ENCODE data around the gene GAMT. TPM values are rescaled to one million over a fixed set of nuclear protein-coding genes. Genes with fewer than 3 reads are reported as not detected.

GAMT gene
- total and polyA plus RNA-seq, 2 of the 13 experiments (the other 11 are each of a cell fraction or from before 2014, with no cell fraction given): 115 to 124 TPM

DNA sequence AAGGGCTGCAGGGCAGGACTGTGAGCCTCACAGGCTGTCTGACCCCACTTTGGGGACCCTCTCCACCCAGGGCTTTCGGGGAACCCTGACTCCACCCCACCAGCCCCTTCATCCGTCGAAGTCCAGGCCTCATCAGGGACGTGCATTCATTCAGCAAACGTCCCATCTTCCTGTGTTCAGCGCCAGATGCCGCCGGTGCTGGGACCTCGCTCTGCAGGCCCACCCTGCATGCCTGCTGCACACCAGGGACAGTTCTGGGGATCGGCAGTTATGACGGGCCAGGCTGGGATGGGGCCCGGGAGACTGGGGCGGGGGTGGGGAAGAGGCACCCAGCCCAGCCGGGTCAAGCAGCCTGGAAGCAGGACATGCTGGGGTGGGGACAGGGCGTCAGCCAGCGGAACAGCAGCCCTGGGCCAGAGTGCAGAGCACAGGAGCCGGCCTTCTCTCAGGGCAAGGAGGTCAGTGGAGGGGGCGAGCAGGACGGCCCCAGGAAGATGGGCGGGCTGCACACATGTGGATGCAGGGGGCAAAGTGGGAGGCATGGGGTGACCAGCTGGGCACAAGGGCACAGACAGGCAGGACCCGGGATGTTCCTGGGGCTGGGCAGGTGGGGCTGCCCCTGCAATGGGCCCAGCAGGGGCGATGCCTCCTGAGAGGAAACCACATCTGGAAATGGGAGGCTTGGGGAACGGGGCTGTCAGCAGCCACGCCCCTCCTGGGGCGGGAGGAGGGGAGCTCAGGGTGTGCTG, 5.1 kb downstream of the GAMT start (continued):
- TF ChIP-seq, protein P1, sequence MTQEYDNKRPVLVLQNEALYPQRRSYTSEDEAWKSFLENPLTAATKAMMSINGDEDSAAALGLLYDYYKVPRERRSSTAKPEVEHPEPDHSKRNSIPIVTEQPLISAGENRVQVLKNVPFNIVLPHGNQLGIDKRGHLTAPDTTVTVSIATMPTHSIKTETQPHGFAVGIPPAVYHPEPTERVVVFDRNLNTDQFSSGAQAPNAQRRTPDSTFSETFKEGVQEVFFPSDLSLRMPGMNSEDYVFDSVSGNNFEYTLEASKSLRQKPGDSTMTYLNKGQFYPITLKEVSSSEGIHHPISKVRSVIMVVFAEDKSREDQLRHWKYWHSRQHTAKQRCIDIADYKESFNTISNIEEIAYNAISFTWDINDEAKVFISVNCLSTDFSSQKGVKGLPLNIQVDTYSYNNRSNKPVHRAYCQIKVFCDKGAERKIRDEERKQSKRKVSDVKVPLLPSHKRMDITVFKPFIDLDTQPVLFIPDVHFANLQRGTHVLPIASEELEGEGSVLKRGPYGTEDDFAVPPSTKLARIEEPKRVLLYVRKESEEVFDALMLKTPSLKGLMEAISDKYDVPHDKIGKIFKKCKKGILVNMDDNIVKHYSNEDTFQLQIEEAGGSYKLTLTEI (CRISPR knock-in tag; conservative IDR thresholded peaks at IDR 0.05): no peak
- TF ChIP-seq MTF1 (CRISPR knock-in tag; IDR thresholded peaks at IDR 0.05) (no peak), MAFF (IDR thresholded peaks at IDR 0.05; ENCODE audit: low read depth, low read length) (no peak), PTBP1 (IDR thresholded peaks at IDR 0.05; ENCODE audit: low read depth, low read length, poor library complexity, severe bottlenecking) (no peak), HNRNPL (IDR thresholded peaks at IDR 0.05; ENCODE audit: low read depth, low read length) (0 out of 2 replicates have a peak, but pooled peaks have one; percentile 22), SNRNP70 (IDR thresholded peaks at IDR 0.05; ENCODE audit: low read depth, low read length) (no peak), TCF7L2 (IDR thresholded peaks at IDR 0.05; ENCODE audit: low read depth, low read length) (no peak), ZNF670 (CRISPR knock-in tag; IDR thresholded peaks at IDR 0.05; ENCODE audit: borderline replicate concordance) (no peak), FOSL1 (CRISPR knock-in tag; IDR thresholded peaks at IDR 0.05; ENCODE audit: borderline replicate concordance) (no peak), KLF15 (CRISPR knock-in tag; IDR thresholded peaks at IDR 0.05; ENCODE audit: borderline replicate concordance) (no peak)
- TF ChIP-seq, protein P2, sequence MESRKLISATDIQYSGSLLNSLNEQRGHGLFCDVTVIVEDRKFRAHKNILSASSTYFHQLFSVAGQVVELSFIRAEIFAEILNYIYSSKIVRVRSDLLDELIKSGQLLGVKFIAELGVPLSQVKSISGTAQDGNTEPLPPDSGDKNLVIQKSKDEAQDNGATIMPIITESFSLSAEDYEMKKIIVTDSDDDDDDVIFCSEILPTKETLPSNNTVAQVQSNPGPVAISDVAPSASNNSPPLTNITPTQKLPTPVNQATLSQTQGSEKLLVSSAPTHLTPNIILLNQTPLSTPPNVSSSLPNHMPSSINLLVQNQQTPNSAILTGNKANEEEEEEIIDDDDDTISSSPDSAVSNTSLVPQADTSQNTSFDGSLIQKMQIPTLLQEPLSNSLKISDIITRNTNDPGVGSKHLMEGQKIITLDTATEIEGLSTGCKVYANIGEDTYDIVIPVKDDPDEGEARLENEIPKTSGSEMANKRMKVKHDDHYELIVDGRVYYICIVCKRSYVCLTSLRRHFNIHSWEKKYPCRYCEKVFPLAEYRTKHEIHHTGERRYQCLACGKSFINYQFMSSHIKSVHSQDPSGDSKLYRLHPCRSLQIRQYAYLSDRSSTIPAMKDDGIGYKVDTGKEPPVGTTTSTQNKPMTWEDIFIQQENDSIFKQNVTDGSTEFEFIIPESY (CRISPR knock-in tag; IDR thresholded peaks at IDR 0.05): no peak
- TF ChIP-seq, protein P3, sequence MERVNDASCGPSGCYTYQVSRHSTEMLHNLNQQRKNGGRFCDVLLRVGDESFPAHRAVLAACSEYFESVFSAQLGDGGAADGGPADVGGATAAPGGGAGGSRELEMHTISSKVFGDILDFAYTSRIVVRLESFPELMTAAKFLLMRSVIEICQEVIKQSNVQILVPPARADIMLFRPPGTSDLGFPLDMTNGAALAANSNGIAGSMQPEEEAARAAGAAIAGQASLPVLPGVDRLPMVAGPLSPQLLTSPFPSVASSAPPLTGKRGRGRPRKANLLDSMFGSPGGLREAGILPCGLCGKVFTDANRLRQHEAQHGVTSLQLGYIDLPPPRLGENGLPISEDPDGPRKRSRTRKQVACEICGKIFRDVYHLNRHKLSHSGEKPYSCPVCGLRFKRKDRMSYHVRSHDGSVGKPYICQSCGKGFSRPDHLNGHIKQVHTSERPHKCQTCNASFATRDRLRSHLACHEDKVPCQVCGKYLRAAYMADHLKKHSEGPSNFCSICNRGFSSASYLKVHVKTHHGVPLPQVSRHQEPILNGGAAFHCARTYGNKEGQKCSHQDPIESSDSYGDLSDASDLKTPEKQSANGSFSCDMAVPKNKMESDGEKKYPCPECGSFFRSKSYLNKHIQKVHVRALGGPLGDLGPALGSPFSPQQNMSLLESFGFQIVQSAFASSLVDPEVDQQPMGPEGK (CRISPR knock-in tag; IDR thresholded peaks at IDR 0.05): peak; percentile 21; the same call in 1 of the 2 replicates
- TF ChIP-seq, protein P4, sequence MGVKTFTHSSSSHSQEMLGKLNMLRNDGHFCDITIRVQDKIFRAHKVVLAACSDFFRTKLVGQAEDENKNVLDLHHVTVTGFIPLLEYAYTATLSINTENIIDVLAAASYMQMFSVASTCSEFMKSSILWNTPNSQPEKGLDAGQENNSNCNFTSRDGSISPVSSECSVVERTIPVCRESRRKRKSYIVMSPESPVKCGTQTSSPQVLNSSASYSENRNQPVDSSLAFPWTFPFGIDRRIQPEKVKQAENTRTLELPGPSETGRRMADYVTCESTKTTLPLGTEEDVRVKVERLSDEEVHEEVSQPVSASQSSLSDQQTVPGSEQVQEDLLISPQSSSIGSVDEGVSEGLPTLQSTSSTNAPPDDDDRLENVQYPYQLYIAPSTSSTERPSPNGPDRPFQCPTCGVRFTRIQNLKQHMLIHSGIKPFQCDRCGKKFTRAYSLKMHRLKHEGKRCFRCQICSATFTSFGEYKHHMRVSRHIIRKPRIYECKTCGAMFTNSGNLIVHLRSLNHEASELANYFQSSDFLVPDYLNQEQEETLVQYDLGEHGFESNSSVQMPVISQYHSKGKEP (CRISPR knock-in tag; IDR thresholded peaks at IDR 0.05): no peak
- TF ChIP-seq, protein P5, sequence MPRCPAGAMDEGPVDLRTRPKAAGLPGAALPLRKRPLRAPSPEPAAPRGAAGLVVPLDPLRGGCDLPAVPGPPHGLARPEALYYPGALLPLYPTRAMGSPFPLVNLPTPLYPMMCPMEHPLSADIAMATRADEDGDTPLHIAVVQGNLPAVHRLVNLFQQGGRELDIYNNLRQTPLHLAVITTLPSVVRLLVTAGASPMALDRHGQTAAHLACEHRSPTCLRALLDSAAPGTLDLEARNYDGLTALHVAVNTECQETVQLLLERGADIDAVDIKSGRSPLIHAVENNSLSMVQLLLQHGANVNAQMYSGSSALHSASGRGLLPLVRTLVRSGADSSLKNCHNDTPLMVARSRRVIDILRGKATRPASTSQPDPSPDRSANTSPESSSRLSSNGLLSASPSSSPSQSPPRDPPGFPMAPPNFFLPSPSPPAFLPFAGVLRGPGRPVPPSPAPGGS (CRISPR knock-in tag; IDR thresholded peaks at IDR 0.05): peak; percentile 67; the same call in 1 of the 2 replicates
- TF ChIP-seq, protein P6, sequence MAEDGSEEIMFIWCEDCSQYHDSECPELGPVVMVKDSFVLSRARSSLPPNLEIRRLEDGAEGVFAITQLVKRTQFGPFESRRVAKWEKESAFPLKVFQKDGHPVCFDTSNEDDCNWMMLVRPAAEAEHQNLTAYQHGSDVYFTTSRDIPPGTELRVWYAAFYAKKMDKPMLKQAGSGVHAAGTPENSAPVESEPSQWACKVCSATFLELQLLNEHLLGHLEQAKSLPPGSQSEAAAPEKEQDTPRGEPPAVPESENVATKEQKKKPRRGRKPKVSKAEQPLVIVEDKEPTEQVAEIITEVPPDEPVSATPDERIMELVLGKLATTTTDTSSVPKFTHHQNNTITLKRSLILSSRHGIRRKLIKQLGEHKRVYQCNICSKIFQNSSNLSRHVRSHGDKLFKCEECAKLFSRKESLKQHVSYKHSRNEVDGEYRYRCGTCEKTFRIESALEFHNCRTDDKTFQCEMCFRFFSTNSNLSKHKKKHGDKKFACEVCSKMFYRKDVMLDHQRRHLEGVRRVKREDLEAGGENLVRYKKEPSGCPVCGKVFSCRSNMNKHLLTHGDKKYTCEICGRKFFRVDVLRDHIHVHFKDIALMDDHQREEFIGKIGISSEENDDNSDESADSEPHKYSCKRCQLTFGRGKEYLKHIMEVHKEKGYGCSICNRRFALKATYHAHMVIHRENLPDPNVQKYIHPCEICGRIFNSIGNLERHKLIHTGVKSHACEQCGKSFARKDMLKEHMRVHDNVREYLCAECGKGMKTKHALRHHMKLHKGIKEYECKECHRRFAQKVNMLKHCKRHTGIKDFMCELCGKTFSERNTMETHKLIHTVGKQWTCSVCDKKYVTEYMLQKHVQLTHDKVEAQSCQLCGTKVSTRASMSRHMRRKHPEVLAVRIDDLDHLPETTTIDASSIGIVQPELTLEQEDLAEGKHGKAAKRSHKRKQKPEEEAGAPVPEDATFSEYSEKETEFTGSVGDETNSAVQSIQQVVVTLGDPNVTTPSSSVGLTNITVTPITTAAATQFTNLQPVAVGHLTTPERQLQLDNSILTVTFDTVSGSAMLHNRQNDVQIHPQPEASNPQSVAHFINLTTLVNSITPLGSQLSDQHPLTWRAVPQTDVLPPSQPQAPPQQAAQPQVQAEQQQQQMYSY (CRISPR knock-in tag; IDR thresholded peaks at IDR 0.05): no peak

All from HepG2 (cell line).